H1 (cell line): ENCODE results near the gene ZNF189. TPM values are rescaled to one million over a fixed set of nuclear protein-coding genes. Genes with fewer than 3 reads are reported as not detected.

Source experiments
- CTCF ChIA-PET: fragments of 300-600 bp; sonication (Branson Sonifier 250); formaldehyde crosslinking; loops from one replicate; lab custom pipeline; 2021; ENCODE audit not compliant: partially characterized antibody; lab: Charles Lee
- POLR2A ChIA-PET: fragments of 300-600 bp; sonication (Branson Sonifier 250); formaldehyde crosslinking; loops from one replicate; lab custom pipeline; 2021; ENCODE audit warnings: inconsistent platforms; ENCODE audit not compliant: partially characterized antibody; lab: Charles Lee
- DNase-seq, 2 experiments: peaks; one replicate each; pipeline versions ENCODE4 v3.0.0 to v3.0.0-alpha.2; 2010 to 2022; ENCODE audit warnings: low spot score in 2 of 2, low read depth in 1 of 2, mixed read lengths in 1 of 2
- FAIRE-seq: peaks from 2 replicates; lab custom pipeline; 2011; peaks lifted over from hg19 to GRCh38; lab: Jason Lieb, UNC
- H2AFZ ChIP-seq: 2 replicates; pipeline ENCODE4 v1.8.1; 2012; ENCODE audit warnings: low read length, inconsistent platforms
- H2AK5ac ChIP-seq: 2 replicates; pipeline ENCODE4 v1.6.1; 2013; ENCODE audit warnings: low read depth, low read length
- H2BK120ac ChIP-seq: replicated peaks from 2 replicates; pipeline ENCODE3; 2013; ENCODE audit warnings: low read depth, low read length, inconsistent platforms
- H2BK12ac ChIP-seq: 2 replicates; pipeline ENCODE4 v1.6.1; 2013; ENCODE audit warnings: low read depth, low read length
- H2BK15ac ChIP-seq: 2 replicates; pipeline ENCODE4 v1.6.1; 2013; ENCODE audit warnings: low read length
- H2BK20ac ChIP-seq: 2 replicates; pipeline ENCODE4 v1.6.1; 2013; ENCODE audit warnings: low read length
- H2BK5ac ChIP-seq: 2 replicates; pipeline ENCODE4 v1.6.1; 2013; ENCODE audit warnings: low read depth, low read length
- H3K14ac ChIP-seq: 2 replicates; pipeline ENCODE4 v1.6.1; 2013; ENCODE audit warnings: inconsistent platforms; ENCODE audit not compliant: insufficient read length
- H3K18ac ChIP-seq: 2 replicates; pipeline ENCODE4 v1.6.1; 2013; ENCODE audit warnings: low read length; ENCODE audit errors: extremely low read depth
- H3K23ac ChIP-seq: 2 replicates; pipeline ENCODE4 v1.6.1; 2013; ENCODE audit warnings: inconsistent platforms; ENCODE audit not compliant: insufficient read length
- H3K23me2 ChIP-seq: 2 replicates; pipeline ENCODE4 v1.6.1; 2013; ENCODE audit warnings: low read depth, low read length
- H3K27ac ChIP-seq: 2 replicates; pipeline ENCODE4 v1.6.1; 2011; ENCODE audit warnings: low read depth, low read length, inconsistent platforms
- H3K27me3 ChIP-seq, 4 experiments: replicated peaks in 1 of 4; 1 replicate in 1 of 4; 2 replicates in 3 of 4; pipeline versions ENCODE4 v1.6.1 to v1.8.1; 2011 to 2013; ENCODE audit warnings: low read length in 3 of 4, mild to moderate bottlenecking in 3 of 4, inconsistent platforms in 2 of 4, mixed read lengths in 2 of 4, moderate library complexity in 1 of 4; ENCODE audit not compliant: control insufficient read depth in 3 of 4, insufficient read depth in 3 of 4; ENCODE audit errors: extremely low read depth in 1 of 4
- H3K36me3 ChIP-seq, 4 experiments: 2 replicates each; pipeline versions ENCODE4 v1.6.1 to v1.8.1; 2011 to 2013; ENCODE audit warnings: mild to moderate bottlenecking in 4 of 4, low read length in 3 of 4, moderate library complexity in 2 of 4, control low read depth in 1 of 4, inconsistent platforms in 1 of 4; ENCODE audit not compliant: insufficient read depth in 4 of 4, control insufficient read depth in 2 of 4
- H3K4ac ChIP-seq: replicated peaks from 2 replicates; pipeline ENCODE3; 2013; ENCODE audit warnings: low read length, low read depth, mixed read lengths, inconsistent platforms; ENCODE audit not compliant: insufficient read length
- H3K4me1 ChIP-seq, 4 experiments: replicated peaks in 1 of 4; 1 replicate in 1 of 4; 2 replicates in 3 of 4; pipeline versions ENCODE4 v1.6.1 to v1.8.1; 2011 to 2013; ENCODE audit warnings: low read length in 3 of 4, inconsistent platforms in 2 of 4, mixed read lengths in 1 of 4; ENCODE audit not compliant: insufficient read depth in 4 of 4, control insufficient read depth in 3 of 4
- H3K4me2 ChIP-seq, 2 experiments: 2 replicates each; pipeline versions ENCODE4 v1.6.1 to v1.8.1; 2011 to 2013; ENCODE audit warnings: low read depth in 2 of 2, low read length in 2 of 2, control low read depth in 1 of 2, inconsistent platforms in 1 of 2, mild to moderate bottlenecking in 1 of 2; ENCODE audit not compliant: insufficient read depth in 1 of 2
- H3K4me3 ChIP-seq, 4 experiments: fragments of 200-600, 300-600 bp in 1 of 4; sonication (generic), shearing (Covaris generic), sonication (Bioruptor Twin) in 1 of 4; 2 replicates each; pipeline versions ENCODE4 v1.5.1 to v1.8.1; 2011 to 2016; ENCODE audit warnings: low read length in 4 of 4, low read depth in 3 of 4, control low read depth in 2 of 4, inconsistent platforms in 2 of 4, mild to moderate bottlenecking in 2 of 4, mixed read lengths in 1 of 4, moderate library complexity in 1 of 4; ENCODE audit not compliant: insufficient read depth in 2 of 4; ENCODE audit errors: extremely low read depth in 1 of 4
- H3K56ac ChIP-seq: replicated peaks from 2 replicates; pipeline ENCODE3; 2013; ENCODE audit warnings: low read depth, mild to moderate bottlenecking, mixed read lengths, low read length, inconsistent platforms; ENCODE audit not compliant: insufficient read length
- H3K79me1 ChIP-seq: 2 replicates; pipeline ENCODE4 v1.6.1; 2013; ENCODE audit warnings: low read depth, low read length, control low read depth
- H3K79me2 ChIP-seq, 2 experiments: 2 replicates each; pipeline versions ENCODE4 v1.6.1 to v1.8.1; 2012 to 2013; ENCODE audit warnings: low read length in 2 of 2, mild to moderate bottlenecking in 2 of 2, inconsistent platforms in 1 of 2; ENCODE audit not compliant: insufficient read depth in 2 of 2, control insufficient read depth in 1 of 2
- H3K9ac ChIP-seq, 4 experiments: replicated peaks in 1 of 4; 1 replicate in 1 of 4; 2 replicates in 3 of 4; pipeline versions ENCODE4 v1.6.1 to v1.8.1; 2011 to 2013; ENCODE audit warnings: low read depth in 3 of 4, low read length in 3 of 4, control low read depth in 2 of 4, mild to moderate bottlenecking in 2 of 4, moderate library complexity in 2 of 4, inconsistent platforms in 1 of 4; ENCODE audit errors: extremely low read depth in 1 of 4
- H3K9me3 ChIP-seq, 2 experiments: 2 replicates each; pipeline versions ENCODE4 v1.6.1 to v1.8.1; 2012 to 2013; ENCODE audit warnings: mild to moderate bottlenecking in 2 of 2, moderate library complexity in 2 of 2, control low read depth in 1 of 2, inconsistent platforms in 1 of 2, low read depth in 1 of 2, low read length in 1 of 2, mixed read lengths in 1 of 2; ENCODE audit not compliant: insufficient read depth in 2 of 2
- H4K20me1 ChIP-seq, 2 experiments: replicated peaks in 1 of 2; 2 replicates each; pipeline versions ENCODE3 to v1.8.1; 2011 to 2013; ENCODE audit warnings: inconsistent platforms in 2 of 2, low read length in 2 of 2, mild to moderate bottlenecking in 1 of 2; ENCODE audit not compliant: insufficient read depth in 2 of 2, control insufficient read depth in 1 of 2
- H4K5ac ChIP-seq: 2 replicates; pipeline ENCODE4 v1.6.1; 2013; ENCODE audit warnings: low read length, low read depth, mixed read lengths, inconsistent platforms; ENCODE audit not compliant: insufficient read length
- H4K8ac ChIP-seq: 2 replicates; pipeline ENCODE4 v1.8.0; 2013; ENCODE audit warnings: mild to moderate bottlenecking, moderate library complexity, low read length, inconsistent platforms; ENCODE audit not compliant: insufficient read depth; ENCODE audit errors: extremely low read depth
- H4K91ac ChIP-seq: replicated peaks from 2 replicates; pipeline ENCODE3; 2013; ENCODE audit warnings: low read length, mixed read lengths, inconsistent platforms; ENCODE audit not compliant: insufficient read length
- BRCA1 ChIP-seq: IDR thresholded peaks from 2 replicates; pipeline ENCODE4 v1.6.1; 2012; ENCODE audit warnings: low read depth, low read length, improper control_type of control experiment
- KDM4A ChIP-seq: IDR thresholded peaks from one replicate; pipeline ENCODE4 v1.7.1; 2012; ENCODE audit warnings: low read depth, mild to moderate bottlenecking, moderate library complexity, low read length, inconsistent platforms; ENCODE audit not compliant: severe bottlenecking
- POLR2AphosphoS5 ChIP-seq: IDR thresholded peaks from 2 replicates; pipeline ENCODE4 v1.6.1; 2011; ENCODE audit warnings: low read depth, low read length
- RAD21 ChIP-seq, 2 experiments: IDR thresholded peaks in 1 of 2; conservative IDR thresholded peaks in 1 of 2; 2 replicates each; pipeline ENCODE4 v1.6.1; 2011; ENCODE audit warnings: low read depth in 2 of 2, low read length in 2 of 2, improper control_type of control experiment in 1 of 2, inconsistent platforms in 1 of 2, mild to moderate bottlenecking in 1 of 2, moderate library complexity in 1 of 2
- SIRT6 ChIP-seq: IDR thresholded peaks from one replicate; pipeline ENCODE4 v1.7.1; 2012; ENCODE audit warnings: low read length, inconsistent platforms
- SRF ChIP-seq: IDR thresholded peaks from 2 replicates; pipeline ENCODE4 v1.6.1; 2011; ENCODE audit warnings: mild to moderate bottlenecking, low read depth, low read length, moderate library complexity
- SUZ12 ChIP-seq: fragments of 200-600 bp; sonication (generic); IDR thresholded peaks from 2 replicates; pipeline ENCODE4 v1.6.1; 2012; ENCODE audit warnings: mild to moderate bottlenecking, inconsistent platforms, low read length, moderate library complexity, mixed read lengths
- WGBS, 2 experiments: shearing (Covaris generic) in 1 of 2; methylation state at CpG; one replicate each; pipeline versions ENCODE4 v1.1.6 to v1.1.7; 2013 to 2015; ENCODE audit warnings: low lambda C conversion rate in 2 of 2, mixed read lengths in 2 of 2, inconsistent platforms in 1 of 2, low coverage in 1 of 2, missing lambda C conversion rate in 1 of 2; ENCODE audit not compliant: insufficient replicate concordance in 2 of 2, insufficient coverage in 1 of 2, insufficient read length in 1 of 2; ENCODE audit errors: extremely low coverage in 1 of 2, missing lambda C conversion rate in 1 of 2; 5-methylcytosine and 5-hydroxymethylcytosine counted together
- polyA plus RNA-seq, 7 experiments: library from polyadenylated mRNA; depleted of rRNA in 3 of 7; stranded (reverse) in 5 of 7; unstranded in 2 of 7; fragments of >200 nt in 5 of 7; fragments of 200-250 nt in 2 of 7; gene quantifications; 1 replicate in 5 of 7; 2 replicates in 1 of 7; 4 replicates in 1 of 7; pipeline versions ENCODE4 v1.2.1 to v1.2.3, GENCODE V29; 2011 to 2013; ENCODE audit warnings: missing spikeins in 2 of 7, mixed read lengths in 2 of 7
- total RNA-seq: library from RNA; stranded (reverse); fragmentation: NEBNext Ultra II Directional; extraction: Animal tissue kit (Norgen Biotek cat#: 25700); gene quantifications from 2 replicates; pipeline ENCODE4 v1.2.1, GENCODE V29; 2021

ZNF189 gene
- total and polyA plus RNA-seq, 2 of the 8 experiments (the other 6 are each of a cell fraction or from before 2014, with no cell fraction given), result 1.9 to 12.3 TPM

DNA sequence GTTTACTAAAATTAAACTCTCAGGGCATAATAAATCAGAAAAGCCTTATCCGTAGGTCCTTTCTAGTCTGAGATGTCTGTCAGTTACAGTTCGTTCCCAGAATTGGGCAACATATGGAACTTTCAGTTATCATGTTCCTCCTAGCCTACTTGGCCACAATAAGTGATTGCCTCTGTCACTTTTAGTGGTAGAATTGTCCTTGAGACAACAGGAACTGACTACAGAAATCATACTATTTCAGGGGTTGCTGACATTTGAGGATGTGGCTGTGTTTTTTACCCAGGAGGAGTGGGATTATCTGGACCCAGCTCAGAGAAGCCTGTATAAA lies 956 bp downstream of the ZNF189 start:
- no peak overlapping the region for H4K8ac ChIP-seq
- H2AFZ ChIP-seq, result no peak overlapping the region

More for the DNA sequence above, 956 bp downstream of the ZNF189 start:
- H4K91ac ChIP-seq, result no peak overlapping the region
- no peak overlapping the region for H3K18ac ChIP-seq
- no peak overlapping the region for H3K4ac ChIP-seq
- peaks cover 14 to 49% of the 10 kb centered on the region in 2 experiments for H3K79me2 ChIP-seq
- H3K23ac ChIP-seq, result no peak overlapping the region
- H3K4me2 ChIP-seq, result peak overlapping the region; percentile 64 to 65
- H3K4me1 ChIP-seq, result peaks cover 0 to 4% (median 3%) of the 10 kb centered on the region in 4 experiments; a peak in 3 of 7 replicates
- POLR2A ChIA-PET, result interaction anchor here (0.8 to 1.7 kb wide), 2 partner anchors 9 to 172 kb away, joined by 3 to 4 read pairs; no protein-coding TSS in a partner anchor
- H3K27ac ChIP-seq, result no peak overlapping the region
- peak overlapping the region in 1 of 4 experiments; percentile 75; a peak in 1 of 7 replicates for H3K9ac ChIP-seq
- no peak overlapping the region for H2BK120ac ChIP-seq
- H3K79me1 ChIP-seq, result peaks cover 2% of the 10 kb centered on the region; the same call in 1 of the 2 replicates
- peaks cover 2 to 46% (median 32%) of the 10 kb centered on the region in 4 experiments for H3K36me3 ChIP-seq
- CTCF ChIA-PET, result interaction anchor here (1.8 to 2.0 kb wide), 2 partner anchors 11 to 50 kb away, joined by 5 to 6 read pairs; no protein-coding TSS in a partner anchor
- H2BK15ac ChIP-seq, result no peak overlapping the region
- no peak overlapping the region for H3K14ac ChIP-seq
- TF ChIP-seq RAD21 (IDR thresholded peaks at IDR 0.05 in 1 of 2, conservative IDR thresholded peaks at IDR 0.05 in 1 of 2; ENCODE audit: low read depth in 2 of 2, low read length in 2 of 2), result no peak
- TF ChIP-seq SIRT6, result no peak
- TF ChIP-seq SRF, result no peak
- TF ChIP-seq SUZ12, result no peak
- no peak for TF ChIP-seq BRCA1
- TF ChIP-seq KDM4A, result no peak
- no peak for TF ChIP-seq POLR2AphosphoS5
- no peak overlapping the region for H3K56ac ChIP-seq
- no peaks in the 10 kb centered on the region for H4K20me1 ChIP-seq
- WGBS, 2 experiments, result 98% methylated on average over 2 of the region's 2 CpGs; no CpG with 5 or more reads in 1 of the 2 experiments
- H3K9me3 ChIP-seq, result peaks cover 0 to 4% of the 10 kb centered on the region in 2 experiments; a peak in 1 of 4 replicates
- DNase-seq (no peak), FAIRE-seq (no peak)
- H2BK5ac ChIP-seq, result no peak overlapping the region
- H3K4me3 ChIP-seq, result peak overlapping the region; percentile 57 to 85 (median 72); a peak in 5 of 8 replicates
- no peaks in the 10 kb centered on the region for H3K27me3 ChIP-seq
- H3K23me2 ChIP-seq, result no peaks in the 10 kb centered on the region; the same call in 1 of the 2 replicates
- H2BK12ac ChIP-seq, result no peak overlapping the region
- no peak overlapping the region for H2BK20ac ChIP-seq
- no peak overlapping the region for H2AK5ac ChIP-seq
- no peak overlapping the region for H4K5ac ChIP-seq
